Measurements from ENCODE around the gene ZNF701.
"Not testable (repeated sequence)": the region's sequence is repeated elsewhere in the genome, so short reads cannot be mapped to it uniquely, and the experiment has no call there.

Gene ZNF701

DNA sequence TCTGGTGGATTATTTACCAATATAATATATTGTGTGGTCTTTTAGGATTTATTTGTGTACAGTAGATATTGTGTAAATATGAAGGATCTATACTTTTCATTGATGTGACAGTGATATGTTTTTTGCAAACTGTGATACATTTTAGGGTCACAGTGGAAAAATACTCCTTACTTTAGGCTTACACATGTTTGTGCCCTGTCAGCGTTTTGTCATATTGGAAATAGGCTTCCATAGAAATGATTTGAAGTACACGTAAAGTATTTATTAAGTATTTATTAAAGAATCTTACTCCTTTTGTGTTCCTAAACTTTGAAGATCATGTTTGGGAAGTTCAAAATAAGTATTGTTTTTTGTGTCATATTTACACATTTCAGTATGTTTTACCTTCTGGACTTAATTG, 37.6 kb upstream of the ZNF701 start:
- Histone ChIP-seq H3K27me3 (ENCODE audit: insufficient read depth, low read length, poor library complexity) (no peaks in the 10 kb centered on the region), H3K9ac (ENCODE audit: low read length) (no peak overlapping the region), H2BK120ac (ENCODE audit: low read depth, low read length) (no peak overlapping the region), H3K79me1 (ENCODE audit: low read length) (no peaks in the 10 kb centered on the region), H3K4me1 (ENCODE audit: control insufficient read depth, low read depth, low read length) (no peaks in the 10 kb centered on the region), H2BK5ac (ENCODE audit: low read length) (no peak overlapping the region), H3K23ac (ENCODE audit: low read length) (no peak overlapping the region), H3K79me2 (ENCODE audit: control insufficient read depth, insufficient read depth, low read length) (peaks cover 3% of the 10 kb centered on the region), H2BK15ac (replicated peaks; ENCODE audit: low read depth) (no peak overlapping the region), H2AK5ac (ENCODE audit: low read length) (no peak overlapping the region), H3K18ac (ENCODE audit: low read length) (no peak overlapping the region), H3K4ac (ENCODE audit: low read depth, low read length) (no peak overlapping the region), H3K4me3 (ENCODE audit: low read length) (no peak overlapping the region), H3K56ac (ENCODE audit: low read length) (no peak overlapping the region), H3K36me3 (ENCODE audit: control insufficient read depth, insufficient read depth, low read length) (no peaks in the 10 kb centered on the region), H3K4me2 (ENCODE audit: low read length) (no peak overlapping the region), H3K27ac (ENCODE audit: low read depth, low read length) (no peak overlapping the region), H4K8ac (ENCODE audit: low read depth, low read length) (no peak overlapping the region), H4K5ac (ENCODE audit: low read length) (no peak overlapping the region)
- DNase-seq = no peak
- WGBS (ENCODE audit: extremely low coverage, insufficient coverage, low lambda C conversion rate) = no CpG with 5 or more reads among the region's 2 CpGs

DNA sequence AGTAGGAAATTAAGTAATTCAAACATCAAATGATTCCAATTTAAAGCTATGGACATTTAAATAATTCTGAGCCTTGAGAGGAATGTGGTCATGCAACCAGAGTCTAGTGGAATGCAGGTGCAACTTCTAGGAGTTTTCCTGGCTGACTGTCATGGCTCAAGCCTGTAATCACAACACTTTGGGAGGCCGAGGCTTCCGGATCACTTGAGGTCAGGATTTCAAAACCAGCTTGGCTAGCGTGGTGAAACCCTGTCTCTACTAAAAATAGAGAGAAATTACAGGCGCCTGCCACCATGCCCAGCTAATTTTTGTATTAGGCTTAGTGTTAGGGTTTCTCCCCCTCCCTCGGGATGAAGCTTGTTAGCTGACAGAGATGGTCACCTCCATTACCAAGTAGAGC, 36.2 kb upstream of the ZNF701 start:
- no peak overlapping the region for H2AK5ac ChIP-seq (ENCODE audit: low read length)
- H3K27me3 ChIP-seq (ENCODE audit: insufficient read depth, low read length, poor library complexity) = no peaks in the 10 kb centered on the region
- H3K18ac ChIP-seq (ENCODE audit: low read length) = no peak overlapping the region
- H3K4me1 ChIP-seq (ENCODE audit: control insufficient read depth, low read depth, low read length) = no peaks in the 10 kb centered on the region
- no peaks in the 10 kb centered on the region for H3K79me2 ChIP-seq (ENCODE audit: control insufficient read depth, insufficient read depth, low read length)
- no peak overlapping the region for H3K27ac ChIP-seq (ENCODE audit: low read depth, low read length)
- WGBS (ENCODE audit: extremely low coverage, insufficient coverage, low lambda C conversion rate) = no CpG with 5 or more reads among the region's 5 CpGs
- H2BK120ac ChIP-seq (ENCODE audit: low read depth, low read length) = no peak overlapping the region
- no peak overlapping the region for H3K9ac ChIP-seq (ENCODE audit: low read length)
- H3K36me3 ChIP-seq (ENCODE audit: control insufficient read depth, insufficient read depth, low read length) = no peaks in the 10 kb centered on the region
- no peak overlapping the region for H3K56ac ChIP-seq (ENCODE audit: low read length)
- H2BK5ac ChIP-seq (ENCODE audit: low read length) = no peak overlapping the region
- H2BK15ac ChIP-seq (replicated peaks; ENCODE audit: low read depth) = no peak overlapping the region
- DNase-seq = peak; percentile 45
- H3K23ac ChIP-seq (ENCODE audit: low read length) = no peak overlapping the region
- H4K8ac ChIP-seq (ENCODE audit: low read depth, low read length) = no peak overlapping the region
- no peak overlapping the region for H3K4ac ChIP-seq (ENCODE audit: low read depth, low read length)
- no peak overlapping the region for H3K4me3 ChIP-seq (ENCODE audit: low read length)
- H3K4me2 ChIP-seq (ENCODE audit: low read length) = no peak overlapping the region
- H3K79me1 ChIP-seq (ENCODE audit: low read length) = no peaks in the 10 kb centered on the region
- no peak overlapping the region for H4K5ac ChIP-seq (ENCODE audit: low read length)

DNA sequence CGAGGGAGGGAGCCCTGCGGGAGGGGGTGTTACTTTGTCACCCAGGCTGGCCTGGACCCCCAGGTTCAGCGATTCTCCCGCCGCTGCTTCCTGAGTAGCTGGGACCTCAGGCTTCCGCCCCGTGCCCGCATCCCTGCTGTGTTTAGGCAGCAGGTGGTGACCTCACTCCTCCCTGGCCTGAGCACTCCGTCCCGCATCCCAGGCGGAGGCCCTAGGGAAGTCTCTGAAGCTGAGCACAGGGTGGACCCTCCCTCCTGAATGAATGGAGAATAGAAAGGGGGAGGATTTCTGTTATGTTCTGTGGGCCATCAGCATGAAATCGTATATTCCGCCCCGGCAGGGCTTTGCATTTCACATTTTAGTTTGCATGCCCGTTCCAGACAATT, 34.7 kb upstream of the ZNF701 start:
- Histone ChIP-seq H3K9ac (ENCODE audit: low read length) (peak overlapping the region; percentile 53), H3K27ac (ENCODE audit: low read depth, low read length) (peak overlapping the region; percentile 3), H3K4me2 (ENCODE audit: low read length) (peak overlapping the region; percentile 75), H3K56ac (ENCODE audit: low read length) (peak overlapping the region; percentile 82)
- DNase-seq; H4K8ac ChIP-seq (ENCODE audit: low read depth, low read length); H3K27me3 ChIP-seq (ENCODE audit: insufficient read depth, low read length, poor library complexity); H2BK15ac ChIP-seq (replicated peaks; ENCODE audit: low read depth); H2BK5ac ChIP-seq (ENCODE audit: low read length); H3K36me3 ChIP-seq (ENCODE audit: control insufficient read depth, insufficient read depth, low read length); H4K5ac ChIP-seq (ENCODE audit: low read length); H3K4me3 ChIP-seq (ENCODE audit: low read length); H3K79me2 ChIP-seq (ENCODE audit: control insufficient read depth, insufficient read depth, low read length); H3K4ac ChIP-seq (ENCODE audit: low read depth, low read length); H3K18ac ChIP-seq (ENCODE audit: low read length); H3K79me1 ChIP-seq (ENCODE audit: low read length); H2BK120ac ChIP-seq (ENCODE audit: low read depth, low read length); H3K4me1 ChIP-seq (ENCODE audit: control insufficient read depth, low read depth, low read length); H3K23ac ChIP-seq (ENCODE audit: low read length); H2AK5ac ChIP-seq (ENCODE audit: low read length): not testable (repeated sequence)
- no CpG with 5 or more reads among the region's 15 CpGs for WGBS (ENCODE audit: extremely low coverage, insufficient coverage, low lambda C conversion rate)

- H3K27me3 ChIP-seq (ENCODE audit: insufficient read depth, low read length, poor library complexity) = no peaks in the 10 kb centered on the region
- no peaks in the 10 kb centered on the region for H3K79me2 ChIP-seq (ENCODE audit: control insufficient read depth, insufficient read depth, low read length)
- peak overlapping the region; percentile 89 for H3K4me3 ChIP-seq (ENCODE audit: low read length)
- no peaks in the 10 kb centered on the region for H3K79me1 ChIP-seq (ENCODE audit: low read length)
- H3K23ac ChIP-seq (ENCODE audit: low read length) = no peak overlapping the region
- no peak overlapping the region for H3K4ac ChIP-seq (ENCODE audit: low read depth, low read length)
- no peak overlapping the region for H2BK120ac ChIP-seq (ENCODE audit: low read depth, low read length)
- H3K56ac ChIP-seq (ENCODE audit: low read length) = peak overlapping the region; percentile 93
- H3K9ac ChIP-seq (ENCODE audit: low read length) = peak overlapping the region; percentile 90
- no peak overlapping the region for H2AK5ac ChIP-seq (ENCODE audit: low read length)
- H2BK5ac ChIP-seq (ENCODE audit: low read length) = no peak overlapping the region
- H3K4me2 ChIP-seq (ENCODE audit: low read length) = peak overlapping the region; percentile 87
- peak; percentile 96 for DNase-seq
- H3K18ac ChIP-seq (ENCODE audit: low read length) = peak overlapping the region; percentile 41
- WGBS (ENCODE audit: extremely low coverage, insufficient coverage, low lambda C conversion rate) = no CpG with 5 or more reads among the region's 50 CpGs
- H3K36me3 ChIP-seq (ENCODE audit: control insufficient read depth, insufficient read depth, low read length) = no peaks in the 10 kb centered on the region
- H3K4me1 ChIP-seq (ENCODE audit: control insufficient read depth, low read depth, low read length) = no peaks in the 10 kb centered on the region
- H3K27ac ChIP-seq (ENCODE audit: low read depth, low read length) = peak overlapping the region; percentile 95
- H4K8ac ChIP-seq (ENCODE audit: low read depth, low read length) = no peak overlapping the region
- H4K5ac ChIP-seq (ENCODE audit: low read length) = no peak overlapping the region
- H2BK15ac ChIP-seq (replicated peaks; ENCODE audit: low read depth) = no peak overlapping the region
Measured at GRCh38 chr19:52535771-52536447, 34.2 kb upstream of the ZNF701 start.

DNA sequence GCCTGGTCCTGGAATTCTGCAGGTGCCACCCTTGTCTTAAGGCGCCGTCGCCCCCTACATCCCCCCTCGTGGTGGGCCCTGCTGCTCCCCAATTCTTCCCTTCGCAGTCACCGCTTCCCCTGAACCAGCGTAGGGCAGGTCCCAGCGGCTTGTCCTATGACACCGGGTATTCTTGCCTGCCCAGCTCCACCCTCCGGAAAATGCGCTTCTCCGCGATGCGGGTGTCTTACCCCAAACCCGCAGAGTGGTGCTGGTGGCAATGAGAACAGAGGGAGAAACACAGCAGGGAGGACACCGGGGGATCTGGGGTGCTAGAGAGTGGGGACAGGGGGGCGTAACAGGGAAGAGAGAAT, 33.7 kb upstream of the ZNF701 start:
- Histone ChIP-seq H3K79me1 (ENCODE audit: low read length) (no peaks in the 10 kb centered on the region), H3K18ac (ENCODE audit: low read length) (peak overlapping the region; percentile 41), H2BK5ac (ENCODE audit: low read length) (no peak overlapping the region), H2BK120ac (ENCODE audit: low read depth, low read length) (no peak overlapping the region), H4K5ac (ENCODE audit: low read length) (no peak overlapping the region), H3K4me1 (ENCODE audit: control insufficient read depth, low read depth, low read length) (no peaks in the 10 kb centered on the region), H3K4me3 (ENCODE audit: low read length) (peak overlapping the region; percentile 89), H2AK5ac (ENCODE audit: low read length) (no peak overlapping the region), H3K4ac (ENCODE audit: low read depth, low read length) (no peak overlapping the region), H3K27ac (ENCODE audit: low read depth, low read length) (peak overlapping the region; percentile 95), H4K8ac (ENCODE audit: low read depth, low read length) (no peak overlapping the region), H3K23ac (ENCODE audit: low read length) (no peak overlapping the region), H3K4me2 (ENCODE audit: low read length) (peak overlapping the region; percentile 87), H3K36me3 (ENCODE audit: control insufficient read depth, insufficient read depth, low read length) (no peaks in the 10 kb centered on the region), H2BK15ac (replicated peaks; ENCODE audit: low read depth) (no peak overlapping the region), H3K56ac (ENCODE audit: low read length) (peak overlapping the region; percentile 93), H3K9ac (ENCODE audit: low read length) (peak overlapping the region; percentile 90), H3K79me2 (ENCODE audit: control insufficient read depth, insufficient read depth, low read length) (no peaks in the 10 kb centered on the region), H3K27me3 (ENCODE audit: insufficient read depth, low read length, poor library complexity) (no peaks in the 10 kb centered on the region)
- no CpG with 5 or more reads among the region's 17 CpGs for WGBS (ENCODE audit: extremely low coverage, insufficient coverage, low lambda C conversion rate)
- peak; percentile 40 for DNase-seq

- H3K4me1 ChIP-seq (ENCODE audit: control insufficient read depth, low read depth, low read length); H2BK120ac ChIP-seq (ENCODE audit: low read depth, low read length); H3K23ac ChIP-seq (ENCODE audit: low read length); H2BK15ac ChIP-seq (replicated peaks; ENCODE audit: low read depth); H3K56ac ChIP-seq (ENCODE audit: low read length); H2AK5ac ChIP-seq (ENCODE audit: low read length); H3K79me1 ChIP-seq (ENCODE audit: low read length); H3K4me3 ChIP-seq (ENCODE audit: low read length); H3K27ac ChIP-seq (ENCODE audit: low read depth, low read length); DNase-seq; H2BK5ac ChIP-seq (ENCODE audit: low read length); H3K79me2 ChIP-seq (ENCODE audit: control insufficient read depth, insufficient read depth, low read length); H3K18ac ChIP-seq (ENCODE audit: low read length); H4K8ac ChIP-seq (ENCODE audit: low read depth, low read length); H3K4ac ChIP-seq (ENCODE audit: low read depth, low read length); H4K5ac ChIP-seq (ENCODE audit: low read length); H3K9ac ChIP-seq (ENCODE audit: low read length); H3K4me2 ChIP-seq (ENCODE audit: low read length); H3K36me3 ChIP-seq (ENCODE audit: control insufficient read depth, insufficient read depth, low read length); H3K27me3 ChIP-seq (ENCODE audit: insufficient read depth, low read length, poor library complexity): not testable (repeated sequence)
- WGBS (ENCODE audit: extremely low coverage, insufficient coverage, low lambda C conversion rate) = no CpG with 5 or more reads among the region's 4 CpGs
Measured at GRCh38 chr19:52538815-52539214, 31.3 kb upstream of the ZNF701 start.

All from mesendoderm (in vitro differentiated cells).